ENCODE measurements around the gene GSN. TPM values are rescaled to one million over a fixed set of nuclear protein-coding genes. Genes with fewer than 3 reads are reported as not detected.

GSN gene
- total RNA-seq, 5 donors from 2014 or later (not counting 1 experiment from before 2014, with no cell fraction given) = 6.3 to 8.8 (median 8.4) TPM

DNA sequence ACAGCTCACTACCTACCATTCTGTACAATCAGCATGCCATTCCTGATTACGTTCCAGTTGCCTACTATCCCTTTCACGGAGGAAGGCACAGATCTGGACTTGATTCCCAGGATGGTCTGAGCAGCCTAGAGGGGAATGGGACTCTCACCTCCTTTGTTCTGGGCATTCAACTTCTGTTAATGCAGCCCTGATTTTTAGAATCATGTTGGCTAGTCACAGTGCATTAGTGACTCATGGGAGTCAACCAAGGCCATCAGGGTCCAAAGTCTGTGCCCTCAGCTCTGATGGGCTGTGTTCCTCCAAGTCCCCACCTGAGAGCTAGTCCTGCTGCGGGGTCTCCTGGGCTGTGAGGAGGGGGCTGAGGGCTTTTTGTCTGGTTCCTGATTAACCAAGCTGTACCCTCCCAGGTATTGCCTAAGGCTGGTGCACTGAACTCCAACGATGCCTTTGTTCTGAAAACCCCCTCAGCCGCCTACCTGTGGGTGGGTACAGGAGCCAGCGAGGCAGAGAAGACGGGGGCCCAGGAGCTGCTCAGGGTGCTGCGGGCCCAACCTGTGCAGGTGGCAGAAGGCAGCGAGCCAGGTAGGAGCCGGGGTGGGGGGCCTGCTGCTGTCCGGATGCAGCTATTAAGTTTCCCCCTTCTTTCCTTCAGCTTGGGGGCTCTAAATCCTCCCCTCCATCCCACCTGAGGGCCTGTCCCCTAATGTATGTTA lies 59.1 kb downstream of the GSN start:
- peaks cover 29% of the 10 kb centered on the region for H3K36me3 Mint-ChIP-seq
- Histone ChIP-seq H3K27me3 (replicated peaks in 1 of 2; ENCODE audit: control insufficient read depth in 2 of 2, extremely low read depth in 1 of 2, insufficient read depth in 2 of 2, low read length in 1 of 2) (no peaks in the 10 kb centered on the region), H3K9me3 (no peaks in the 10 kb centered on the region), H3K4me1 (ENCODE audit: control insufficient read depth in 1 of 2, extremely low read depth in 1 of 2, insufficient read depth in 2 of 2, low read length in 2 of 2) (peaks cover 0 to 11% of the 10 kb centered on the region in 2 experiments), H3K36me3 (ENCODE audit: control insufficient read depth in 2 of 2, extremely low read depth in 1 of 2, insufficient read depth in 1 of 2, low read length in 1 of 2) (peaks cover under 1 to 3% of the 10 kb centered on the region in 2 donors), H3K27ac (ENCODE audit: low read length) (no peak overlapping the region), H3K4me3 (ENCODE audit: control insufficient read depth in 1 of 2, extremely low read depth in 1 of 2, low read length in 1 of 2) (no peak overlapping the region)
- 96% methylated on average over 7 of the region's 11 CpGs for WGBS (ENCODE audit: insufficient coverage)
- H3K4me1 Mint-ChIP-seq = peaks cover 0 to 16% (median 5%) of the 10 kb centered on the region in 3 donors
- no peak for DNase-seq
- no peaks in the 10 kb centered on the region for H3K27me3 Mint-ChIP-seq
- no peak overlapping the region for H3K4me3 Mint-ChIP-seq
- POLR2A ChIA-PET = no interaction called here
- ATAC-seq (replicated peaks in 1 of 4) = no peak
- CTCF ChIA-PET = no interaction called here
- no peak overlapping the region for H3K27ac Mint-ChIP-seq
- no peaks in the 10 kb centered on the region for H3K9me3 Mint-ChIP-seq

DNA sequence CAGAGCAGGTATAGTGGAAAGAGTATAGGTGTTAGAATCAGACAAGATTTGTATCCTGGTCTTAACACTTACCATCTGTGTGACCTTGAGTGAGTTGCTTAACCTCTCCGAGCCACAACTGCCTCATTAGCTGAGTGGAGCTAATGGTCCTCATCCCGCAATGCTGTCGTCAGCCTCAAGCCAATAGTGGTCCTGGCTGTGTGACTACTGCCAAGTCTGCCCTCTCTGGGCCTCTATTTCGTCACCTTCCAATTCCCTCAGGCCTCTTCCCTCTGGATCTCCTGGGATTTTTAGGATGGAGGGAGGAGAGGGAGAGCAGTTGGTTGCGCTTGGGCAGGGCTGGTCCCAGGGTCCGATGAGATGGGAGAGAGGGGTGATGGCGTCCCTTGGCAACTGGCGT lies 60.5 kb downstream of the GSN start:
- Histone ChIP-seq H3K27me3 (replicated peaks in 1 of 2; ENCODE audit: control insufficient read depth in 2 of 2, extremely low read depth in 1 of 2, insufficient read depth in 2 of 2, low read length in 1 of 2) (no peaks in the 10 kb centered on the region), H3K27ac (ENCODE audit: low read length) (no peak overlapping the region), H3K9me3 (no peaks in the 10 kb centered on the region), H3K4me1 (ENCODE audit: control insufficient read depth in 1 of 2, extremely low read depth in 1 of 2, insufficient read depth in 2 of 2, low read length in 2 of 2) (peaks cover 0 to 6% of the 10 kb centered on the region in 2 experiments), H3K4me3 (ENCODE audit: control insufficient read depth in 1 of 2, extremely low read depth in 1 of 2, low read length in 1 of 2) (no peak overlapping the region), H3K36me3 (ENCODE audit: control insufficient read depth in 2 of 2, extremely low read depth in 1 of 2, insufficient read depth in 1 of 2, low read length in 1 of 2) (peaks cover 3 to 4% of the 10 kb centered on the region in 2 donors)
- Mint-ChIP-seq H3K36me3 (peaks cover 31% of the 10 kb centered on the region), H3K4me1 (peaks cover 0 to 5% (median 0%) of the 10 kb centered on the region in 3 donors), H3K9me3 (no peaks in the 10 kb centered on the region), H3K27ac (no peak overlapping the region), H3K27me3 (no peaks in the 10 kb centered on the region), H3K4me3 (no peak overlapping the region)
- ChIA-PET CTCF (no interaction called here), POLR2A (no interaction called here)
- 93% methylated on average over 5 of the region's 8 CpGs for WGBS (ENCODE audit: insufficient coverage)
- DNase-seq (no peak), ATAC-seq (replicated peaks in 1 of 4) (no peak)

DNA sequence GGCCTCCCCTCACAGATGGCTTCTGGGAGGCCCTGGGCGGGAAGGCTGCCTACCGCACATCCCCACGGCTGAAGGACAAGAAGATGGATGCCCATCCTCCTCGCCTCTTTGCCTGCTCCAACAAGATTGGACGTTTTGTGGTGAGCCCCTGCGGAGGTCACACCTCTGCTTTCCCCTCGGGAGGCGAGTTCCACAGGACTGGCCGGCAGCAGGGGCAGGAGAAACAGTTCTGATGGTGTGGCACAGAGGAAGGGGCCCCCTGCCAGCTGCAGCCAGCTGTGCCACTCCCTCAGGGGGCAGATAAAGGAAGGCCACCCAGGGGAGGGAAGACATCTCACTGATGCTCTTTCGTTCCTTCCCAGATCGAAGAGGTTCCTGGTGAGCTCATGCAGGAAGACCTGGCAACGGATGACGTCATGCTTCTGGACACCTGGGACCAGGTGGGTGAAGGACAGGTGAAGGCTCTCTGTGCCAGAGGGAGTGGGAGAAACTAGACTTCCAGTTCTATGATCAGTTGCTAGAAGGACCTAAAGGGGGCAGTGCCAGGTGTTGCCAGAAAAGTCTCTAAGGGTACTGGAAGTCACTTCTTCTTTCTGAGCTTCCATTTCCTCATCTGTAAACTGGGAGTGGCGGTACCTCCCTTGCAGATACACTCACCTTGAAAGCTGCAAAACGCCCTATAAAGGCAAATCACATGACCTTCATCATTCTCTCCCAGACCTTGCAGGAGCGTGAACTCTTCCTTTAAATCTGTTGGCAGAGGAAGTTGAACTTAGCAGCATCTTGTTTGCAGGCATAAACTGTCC lies 61.1 kb downstream of the GSN start:
- peaks cover 28% of the 10 kb centered on the region for H3K36me3 Mint-ChIP-seq
- POLR2A ChIA-PET = no interaction called here
- Histone ChIP-seq H3K4me1 (ENCODE audit: control insufficient read depth in 1 of 2, extremely low read depth in 1 of 2, insufficient read depth in 2 of 2, low read length in 2 of 2) (peaks cover 0 to 6% of the 10 kb centered on the region in 2 experiments), H3K4me3 (ENCODE audit: control insufficient read depth in 1 of 2, extremely low read depth in 1 of 2, low read length in 1 of 2) (no peak overlapping the region), H3K36me3 (ENCODE audit: control insufficient read depth in 2 of 2, extremely low read depth in 1 of 2, insufficient read depth in 1 of 2, low read length in 1 of 2) (peaks cover 3 to 4% of the 10 kb centered on the region in 2 donors), H3K27ac (ENCODE audit: low read length) (no peak overlapping the region), H3K9me3 (no peaks in the 10 kb centered on the region), H3K27me3 (replicated peaks in 1 of 2; ENCODE audit: control insufficient read depth in 2 of 2, extremely low read depth in 1 of 2, insufficient read depth in 2 of 2, low read length in 1 of 2) (no peaks in the 10 kb centered on the region)
- DNase-seq = no peak
- H3K27me3 Mint-ChIP-seq = no peaks in the 10 kb centered on the region
- CTCF ChIA-PET = no interaction called here
- H3K4me1 Mint-ChIP-seq = peaks cover 0 to 5% (median 0%) of the 10 kb centered on the region in 3 donors
- no peak overlapping the region for H3K27ac Mint-ChIP-seq
- 94% methylated on average over 14 of the region's 16 CpGs for WGBS (ENCODE audit: insufficient coverage)
- H3K4me3 Mint-ChIP-seq = no peak overlapping the region
- no peaks in the 10 kb centered on the region for H3K9me3 Mint-ChIP-seq
- ATAC-seq (replicated peaks in 1 of 4) = no peak

DNA sequence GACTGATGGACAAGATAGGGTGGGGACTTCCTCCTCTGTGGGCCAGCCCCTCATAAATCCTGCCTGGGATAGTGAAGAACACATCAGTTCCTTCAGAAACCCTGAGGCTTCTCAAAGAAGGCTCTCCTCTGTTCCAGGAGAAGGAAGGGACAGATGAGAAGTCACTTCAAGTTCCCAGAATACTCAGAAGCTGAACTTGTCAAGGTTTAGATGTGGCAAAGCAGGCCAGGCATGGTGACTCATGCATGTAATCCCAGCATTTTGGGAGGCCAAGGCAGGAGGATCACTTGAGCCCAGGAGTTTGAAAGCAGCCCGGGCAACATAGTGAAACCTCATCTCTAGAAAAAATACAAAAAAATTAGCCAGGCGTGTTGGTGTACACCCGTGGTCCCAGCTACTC lies 63.6 kb downstream of the GSN start:
- no peaks in the 10 kb centered on the region for H3K27me3 Mint-ChIP-seq
- H3K36me3 Mint-ChIP-seq = peaks cover 26% of the 10 kb centered on the region
- H3K9me3 Mint-ChIP-seq = no peaks in the 10 kb centered on the region
- H3K4me3 Mint-ChIP-seq = no peak overlapping the region
- no peaks in the 10 kb centered on the region for H3K4me1 Mint-ChIP-seq
- H3K36me3 ChIP-seq (ENCODE audit: control insufficient read depth in 2 of 2, extremely low read depth in 1 of 2, insufficient read depth in 1 of 2, low read length in 1 of 2) = peaks cover 4 to 7% of the 10 kb centered on the region in 2 donors
- CTCF ChIA-PET = interaction anchor here in 1 of 2 donors (1.2 kb wide), 1 partner anchor 11 kb away, joined by 3 read pairs; no protein-coding TSS in a partner anchor
- H3K27ac ChIP-seq (ENCODE audit: low read length) = no peak overlapping the region
- ATAC-seq (replicated peaks in 1 of 4) (no peak), DNase-seq (no peak)
- H3K4me1 ChIP-seq (ENCODE audit: control insufficient read depth in 1 of 2, extremely low read depth in 1 of 2, insufficient read depth in 2 of 2, low read length in 2 of 2) = no peaks in the 10 kb centered on the region
- no peaks in the 10 kb centered on the region for H3K27me3 ChIP-seq (replicated peaks in 1 of 2; ENCODE audit: control insufficient read depth in 2 of 2, extremely low read depth in 1 of 2, insufficient read depth in 2 of 2, low read length in 1 of 2)
- no peaks in the 10 kb centered on the region for H3K9me3 ChIP-seq
- POLR2A ChIA-PET = no interaction called here
- no peak overlapping the region for H3K27ac Mint-ChIP-seq
- 93% methylated on average over 3 of the region's 3 CpGs for WGBS (ENCODE audit: insufficient coverage)
- no peak overlapping the region for H3K4me3 ChIP-seq (ENCODE audit: control insufficient read depth in 1 of 2, extremely low read depth in 1 of 2, low read length in 1 of 2)

DNA sequence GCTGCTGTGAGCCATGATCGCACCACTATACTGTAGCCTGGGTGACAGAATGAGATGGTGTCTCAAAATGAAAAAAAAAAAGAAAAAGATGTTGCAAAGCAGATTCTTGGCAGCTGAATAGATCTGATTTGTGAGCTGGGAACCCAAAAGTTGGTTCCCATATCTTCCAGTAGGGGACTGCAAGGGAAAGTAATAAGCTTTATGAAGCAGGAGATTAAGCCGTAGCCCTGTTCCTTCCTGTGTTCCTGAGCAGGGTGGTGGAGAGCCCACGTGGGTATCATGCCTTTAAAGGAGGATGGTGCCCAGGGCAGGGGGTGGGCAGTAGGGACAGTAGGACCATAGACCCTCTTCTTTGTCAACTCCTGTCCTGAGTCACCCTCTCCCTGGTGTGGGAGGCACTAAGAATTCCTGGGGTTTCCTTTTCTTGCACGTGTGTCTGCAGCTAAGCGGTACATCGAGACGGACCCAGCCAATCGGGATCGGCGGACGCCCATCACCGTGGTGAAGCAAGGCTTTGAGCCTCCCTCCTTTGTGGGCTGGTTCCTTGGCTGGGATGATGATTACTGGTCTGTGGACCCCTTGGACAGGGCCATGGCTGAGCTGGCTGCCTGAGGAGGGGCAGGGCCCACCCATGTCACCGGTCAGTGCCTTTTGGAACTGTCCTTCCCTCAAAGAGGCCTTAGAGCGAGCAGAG lies 64.2 kb downstream of the GSN start:
- 100% methylated on average over 3 of the region's 14 CpGs for WGBS (ENCODE audit: insufficient coverage)
- ATAC-seq (replicated peaks in 1 of 4) (no peak), DNase-seq (no peak)
- CTCF ChIA-PET = interaction anchor here (0.6 to 1.2 kb wide), 3 partner anchors 8 to 632 kb away, joined by 3 read pairs; no protein-coding TSS in a partner anchor
- H3K9me3 Mint-ChIP-seq = no peaks in the 10 kb centered on the region
- Histone ChIP-seq H3K4me1 (ENCODE audit: control insufficient read depth in 1 of 2, extremely low read depth in 1 of 2, insufficient read depth in 2 of 2, low read length in 2 of 2) (no peaks in the 10 kb centered on the region), H3K9me3 (no peaks in the 10 kb centered on the region), H3K27me3 (replicated peaks in 1 of 2; ENCODE audit: control insufficient read depth in 2 of 2, extremely low read depth in 1 of 2, insufficient read depth in 2 of 2, low read length in 1 of 2) (no peaks in the 10 kb centered on the region), H3K36me3 (ENCODE audit: control insufficient read depth in 2 of 2, extremely low read depth in 1 of 2, insufficient read depth in 1 of 2, low read length in 1 of 2) (peaks cover 4 to 12% of the 10 kb centered on the region in 2 donors), H3K4me3 (ENCODE audit: control insufficient read depth in 1 of 2, extremely low read depth in 1 of 2, low read length in 1 of 2) (no peak overlapping the region), H3K27ac (ENCODE audit: low read length) (no peak overlapping the region)
- H3K27me3 Mint-ChIP-seq = no peaks in the 10 kb centered on the region
- no peak overlapping the region for H3K4me3 Mint-ChIP-seq
- H3K4me1 Mint-ChIP-seq = no peaks in the 10 kb centered on the region
- POLR2A ChIA-PET = no interaction called here
- peaks cover 32% of the 10 kb centered on the region for H3K36me3 Mint-ChIP-seq
- peak overlapping the region in 1 of 2 donors; percentile 16 for H3K27ac Mint-ChIP-seq

DNA sequence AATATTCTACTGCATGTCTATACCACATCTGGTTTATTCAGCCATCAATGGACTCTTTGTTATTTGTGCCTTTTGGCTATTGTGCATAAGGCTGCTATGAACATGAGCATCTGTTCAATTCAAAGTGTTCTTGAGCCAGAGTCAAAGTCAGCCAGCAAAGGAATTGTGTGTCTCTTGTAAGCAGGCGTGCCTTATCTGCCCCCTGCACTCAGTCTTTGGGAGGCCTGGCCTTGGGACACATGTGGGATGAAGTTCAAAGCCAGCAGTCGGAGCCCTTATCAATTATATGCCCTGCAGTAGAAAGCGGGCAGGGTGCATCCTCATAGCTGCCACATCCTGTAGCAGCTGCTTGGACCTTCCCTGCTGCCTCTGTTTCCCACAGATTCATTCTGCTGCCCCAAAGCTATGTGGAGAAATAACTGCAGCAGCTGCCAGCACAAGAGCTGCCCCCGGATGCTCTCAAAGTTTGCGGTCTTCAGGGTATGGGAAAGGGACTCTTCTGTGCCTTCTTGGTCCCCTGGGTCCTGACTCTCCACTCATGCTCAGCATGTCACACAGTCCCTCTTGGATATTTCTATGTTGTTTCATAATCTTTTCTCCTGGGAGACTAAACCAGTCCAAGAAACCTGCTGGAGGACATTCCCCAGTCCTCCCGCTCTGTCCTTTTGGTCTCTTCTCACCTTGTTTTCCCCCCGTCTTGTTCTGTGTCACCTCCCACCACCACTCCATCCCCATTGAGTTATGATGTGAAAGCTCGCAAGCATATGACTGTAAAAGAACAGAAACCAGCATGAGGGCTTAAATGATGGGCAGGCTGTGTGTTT lies 66.2 kb downstream of the GSN start:
- Histone ChIP-seq H3K36me3 (ENCODE audit: control insufficient read depth in 2 of 2, extremely low read depth in 1 of 2, insufficient read depth in 1 of 2, low read length in 1 of 2) (peaks cover 4 to 23% of the 10 kb centered on the region in 2 donors), H3K4me3 (ENCODE audit: control insufficient read depth in 1 of 2, extremely low read depth in 1 of 2, low read length in 1 of 2) (no peak overlapping the region), H3K4me1 (ENCODE audit: control insufficient read depth in 1 of 2, extremely low read depth in 1 of 2, insufficient read depth in 2 of 2, low read length in 2 of 2) (no peaks in the 10 kb centered on the region), H3K27me3 (replicated peaks in 1 of 2; ENCODE audit: control insufficient read depth in 2 of 2, extremely low read depth in 1 of 2, insufficient read depth in 2 of 2, low read length in 1 of 2) (no peaks in the 10 kb centered on the region), H3K27ac (ENCODE audit: low read length) (no peak overlapping the region), H3K9me3 (no peaks in the 10 kb centered on the region)
- no peak for ATAC-seq (replicated peaks in 1 of 4)
- ChIA-PET CTCF (no interaction called here), POLR2A (no interaction called here)
- WGBS (ENCODE audit: insufficient coverage) = 92% methylated on average over 5 of the region's 8 CpGs
- peaks cover 38% of the 10 kb centered on the region for H3K36me3 Mint-ChIP-seq
- no peaks in the 10 kb centered on the region for H3K27me3 Mint-ChIP-seq
- no peaks in the 10 kb centered on the region for H3K4me1 Mint-ChIP-seq
- no peak overlapping the region for H3K27ac Mint-ChIP-seq
- no peak for DNase-seq
- no peak overlapping the region for H3K4me3 Mint-ChIP-seq
- H3K9me3 Mint-ChIP-seq = no peaks in the 10 kb centered on the region
